ENCODE data around the gene NR1D2. TPM values are rescaled to one million over a fixed set of nuclear protein-coding genes. Genes with fewer than 3 reads are reported as not detected.
A peak's percentile ranks its signal among the peaks of the same experiment; 100 is the strongest.
"Not testable (repeated sequence)": the region's sequence is repeated elsewhere in the genome, so short reads cannot be mapped to it uniquely, and the experiment has no call there.

NR1D2 gene
- 3.0 and 4.8 TPM in 2 replicates for total RNA-seq

DNA sequence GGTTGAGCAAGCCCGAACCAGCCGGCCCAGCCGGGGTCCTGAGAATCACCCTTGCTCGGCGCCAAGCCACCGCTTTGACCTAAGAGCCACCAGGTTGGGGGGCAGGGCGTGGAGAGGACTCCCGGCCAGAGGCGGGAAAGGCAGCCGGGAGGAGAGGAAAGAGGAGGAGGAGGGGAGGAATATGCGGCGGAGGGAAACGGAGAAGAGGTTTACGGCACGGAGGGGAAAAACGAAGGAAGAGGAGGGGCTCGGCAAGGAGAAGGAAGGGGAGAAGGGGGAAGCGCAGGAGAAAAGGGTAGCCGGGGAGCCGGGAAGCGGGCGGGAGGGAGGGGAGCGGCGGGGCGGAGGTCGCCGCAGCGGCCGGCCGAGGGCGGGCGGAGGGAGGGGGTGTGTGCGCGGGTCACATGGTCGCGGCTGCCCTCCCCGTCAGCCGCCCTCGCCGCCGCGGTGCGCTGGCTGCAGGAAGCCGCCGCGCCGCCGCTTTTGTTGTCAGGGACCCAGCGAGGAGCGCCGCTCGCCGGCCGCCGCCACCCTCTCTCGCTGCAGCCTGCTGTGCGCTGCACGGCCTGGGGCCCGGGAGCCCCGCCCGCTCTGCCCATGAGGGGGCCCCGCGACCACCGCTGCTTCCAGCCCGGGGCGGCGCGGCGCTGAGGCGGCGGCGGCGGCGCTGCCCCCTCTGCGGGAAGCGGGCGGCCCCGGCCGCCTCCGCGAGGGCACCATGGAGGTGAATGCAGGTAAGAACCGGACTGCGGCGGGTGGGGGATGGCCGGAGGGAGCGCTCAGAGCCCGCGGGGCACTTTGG, at the start of gene NR1D2:
Gene NR1D2, plus strand, starts transcription at position 426 of the 802 bp plus-strand sequence. Its CDS starts 293 bp downstream, at position 719.
- H3K27ac Mint-ChIP-seq, result peak within 1 kb of the TSS; percentile 58
- peak; percentile 72 for DNase-seq (ENCODE audit: low spot score)
- peak within 1 kb of the TSS; percentile 85 for H3K4me3 Mint-ChIP-seq
- peaks cover 19% of the 10 kb centered on the region for H3K4me1 Mint-ChIP-seq (ENCODE audit: low read depth)
- peaks cover 24% of the 10 kb centered on the region for H3K27me3 Mint-ChIP-seq (ENCODE audit: insufficient read depth)
- no peaks in the 10 kb centered on the region for H3K9me3 Mint-ChIP-seq
- no peaks in the 10 kb centered on the region for H3K36me3 Mint-ChIP-seq (ENCODE audit: low read depth)
- intact Hi-C loops (cut with micrococcal nuclease), result loop anchor here (1.0 to 2.0 kb wide), 5 partner anchors 28 to 742 kb away; partner anchors contain the start of genes RPL15 and UBE2E2

DNA sequence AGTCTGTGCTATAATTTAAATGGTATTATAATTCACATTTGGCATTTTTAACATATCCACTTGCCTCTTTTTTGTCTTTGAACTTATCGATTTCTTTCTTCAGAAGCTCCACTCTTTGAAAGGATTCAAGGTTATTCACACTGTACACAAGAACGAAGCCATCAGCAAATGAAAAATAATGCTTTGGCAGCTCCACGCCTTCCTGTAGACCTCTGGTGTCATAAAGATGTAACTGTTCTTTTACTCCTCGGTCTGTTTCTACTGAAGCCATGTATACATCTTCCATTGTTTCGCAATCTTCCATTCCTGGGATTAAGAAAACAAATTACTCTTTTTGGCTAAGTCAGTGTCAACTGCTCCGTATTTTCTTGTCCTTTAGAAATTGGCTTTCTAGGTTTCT, 44.3 kb upstream of the NR1D2 start:
- intact Hi-C loops (cut with micrococcal nuclease), result no loop called here
- H3K36me3 Mint-ChIP-seq (ENCODE audit: low read depth), result peaks cover 21% of the 10 kb centered on the region
- no peak overlapping the region for H3K4me3 Mint-ChIP-seq
- no peaks in the 10 kb centered on the region for H3K9me3 Mint-ChIP-seq
- H3K4me1 Mint-ChIP-seq (ENCODE audit: low read depth), result no peaks in the 10 kb centered on the region
- no peaks in the 10 kb centered on the region for H3K27me3 Mint-ChIP-seq (ENCODE audit: insufficient read depth)
- H3K27ac Mint-ChIP-seq, result no peak overlapping the region
- no peak for DNase-seq (ENCODE audit: low spot score)

- Mint-ChIP-seq H3K36me3 (ENCODE audit: low read depth) (peaks cover 10% of the 10 kb centered on the region), H3K9me3 (no peaks in the 10 kb centered on the region), H3K4me1 (ENCODE audit: low read depth) (no peaks in the 10 kb centered on the region), H3K4me3 (no peak overlapping the region), H3K27ac (no peak overlapping the region), H3K27me3 (ENCODE audit: insufficient read depth) (no peaks in the 10 kb centered on the region)
- DNase-seq (ENCODE audit: low spot score), result no peak
- intact Hi-C loops (cut with micrococcal nuclease), result no loop called here
Measured at GRCh38 chr3:23904545-23904944, 40.5 kb upstream of the NR1D2 start.

- intact Hi-C loops (cut with micrococcal nuclease), result no loop called here
- H3K27ac Mint-ChIP-seq, result no peak overlapping the region
- H3K9me3 Mint-ChIP-seq, result no peaks in the 10 kb centered on the region
- H3K4me3 Mint-ChIP-seq, result no peak overlapping the region
- H3K27me3 Mint-ChIP-seq (ENCODE audit: insufficient read depth), result no peaks in the 10 kb centered on the region
- no peak for DNase-seq (ENCODE audit: low spot score)
- peaks cover 2% of the 10 kb centered on the region for H3K36me3 Mint-ChIP-seq (ENCODE audit: low read depth)
- no peaks in the 10 kb centered on the region for H3K4me1 Mint-ChIP-seq (ENCODE audit: low read depth)
Measured at GRCh38 chr3:23909341-23909740, 35.7 kb upstream of the NR1D2 start.

- Mint-ChIP-seq H3K27me3 (ENCODE audit: insufficient read depth) (peaks cover 5% of the 10 kb centered on the region), H3K27ac (no peak overlapping the region), H3K4me3 (no peak overlapping the region), H3K4me1 (ENCODE audit: low read depth) (peaks cover 18% of the 10 kb centered on the region), H3K36me3 (ENCODE audit: low read depth) (peaks cover 7% of the 10 kb centered on the region), H3K9me3 (no peaks in the 10 kb centered on the region)
- intact Hi-C loops (cut with micrococcal nuclease), result loop anchor here (10.0 kb wide), 2 partner anchors 707 to 1873 kb away; partner anchors contain the start of genes NGLY1 and UBE2E2
- no peak for DNase-seq (ENCODE audit: low spot score)
Measured at GRCh38 chr3:23911397-23911796, 33.7 kb upstream of the NR1D2 start.

- H3K4me3 Mint-ChIP-seq; H3K9me3 Mint-ChIP-seq; H3K36me3 Mint-ChIP-seq (ENCODE audit: low read depth); H3K27me3 Mint-ChIP-seq (ENCODE audit: insufficient read depth); H3K27ac Mint-ChIP-seq; DNase-seq (ENCODE audit: low spot score): not testable (repeated sequence)
- intact Hi-C loops (cut with micrococcal nuclease), result loop anchor here (10.0 kb wide), 2 partner anchors 708 to 1872 kb away; partner anchors contain the start of genes NGLY1 and UBE2E2
- peaks cover 24% of the 10 kb centered on the region for H3K4me1 Mint-ChIP-seq (ENCODE audit: low read depth)
Measured at GRCh38 chr3:23912335-23912734, 32.8 kb upstream of the NR1D2 start.

GRCh38 chr3:23913182-23913581, 31.9 kb upstream of the NR1D2 start:
- intact Hi-C loops (cut with micrococcal nuclease), result loop anchor here (10.0 kb wide), 2 partner anchors 708 to 1872 kb away; partner anchors contain the start of genes NGLY1 and UBE2E2
- peaks cover 33% of the 10 kb centered on the region for H3K4me1 Mint-ChIP-seq (ENCODE audit: low read depth)

DNA sequence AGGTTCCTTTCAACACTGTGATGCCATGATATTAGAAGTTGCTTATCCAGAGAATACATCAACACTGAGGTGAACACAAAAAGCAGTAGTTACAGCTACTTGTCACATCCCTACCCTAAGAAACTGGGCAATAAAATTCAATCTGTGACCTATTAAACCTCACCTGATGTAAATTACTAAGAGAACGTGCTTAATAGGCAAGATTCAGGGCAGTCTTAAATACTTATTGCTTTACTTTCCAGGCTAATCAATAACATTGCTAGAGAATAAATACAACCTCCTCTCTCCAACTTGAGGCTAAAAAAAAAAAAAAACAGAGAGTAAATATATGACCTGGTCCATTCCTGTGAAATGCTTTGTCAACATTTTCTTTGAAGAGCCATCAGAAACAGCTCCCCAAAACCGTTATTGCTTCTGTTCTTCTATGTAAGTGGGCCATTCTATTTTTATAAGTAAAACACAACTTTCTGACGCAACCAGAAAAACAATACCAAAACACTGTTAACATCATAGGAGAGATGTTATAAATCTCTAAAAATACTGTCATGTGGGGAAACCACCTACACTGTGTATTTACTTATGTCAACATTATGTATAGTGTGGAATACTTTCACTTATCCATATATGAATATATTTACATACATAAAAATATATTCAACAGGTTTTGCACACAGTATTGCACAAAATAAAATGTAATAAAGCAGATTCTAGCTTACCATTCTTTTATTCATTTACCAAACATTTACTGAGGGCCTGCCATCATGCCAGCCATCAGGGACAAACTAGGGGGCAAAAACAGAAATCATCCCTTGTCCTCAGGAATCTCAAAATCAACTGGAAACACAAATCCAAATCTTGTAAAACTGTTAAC, 31.0 kb upstream of the NR1D2 start:
- Mint-ChIP-seq H3K4me1 (ENCODE audit: low read depth) (peaks cover 42% of the 10 kb centered on the region), H3K4me3 (no peak overlapping the region), H3K27me3 (ENCODE audit: insufficient read depth) (peaks cover 5% of the 10 kb centered on the region), H3K36me3 (ENCODE audit: low read depth) (peaks cover 28% of the 10 kb centered on the region), H3K27ac (no peak overlapping the region), H3K9me3 (no peaks in the 10 kb centered on the region)
- no peak for DNase-seq (ENCODE audit: low spot score)
- intact Hi-C loops (cut with micrococcal nuclease), result loop anchor here (10.0 kb wide), 2 partner anchors 709 to 1871 kb away; partner anchors contain the start of genes NGLY1 and UBE2E2

More at GRCh38 chr3:23913182-23913581, 31.9 kb upstream of the NR1D2 start:
- no peak for DNase-seq (ENCODE audit: low spot score)
- Mint-ChIP-seq H3K27me3 (ENCODE audit: insufficient read depth) (peaks cover 5% of the 10 kb centered on the region), H3K36me3 (ENCODE audit: low read depth) (peaks cover 18% of the 10 kb centered on the region), H3K27ac (no peak overlapping the region), H3K9me3 (no peaks in the 10 kb centered on the region), H3K4me3 (no peak overlapping the region)

GRCh38 chr3:23915537-23916108, 29.5 kb upstream of the NR1D2 start:
- Mint-ChIP-seq H3K27ac (peak overlapping the region; percentile 12), H3K4me1 (ENCODE audit: low read depth) (peaks cover 57% of the 10 kb centered on the region)
- intact Hi-C loops (cut with micrococcal nuclease), result loop anchor here (1.0 to 10.0 kb wide), 6 partner anchors 27 to 1869 kb away; partner anchors contain the start of genes NGLY1 and UBE2E2

GRCh38 chr3:23916152-23916885, 28.8 kb upstream of the NR1D2 start:
- H3K36me3 Mint-ChIP-seq (ENCODE audit: low read depth), result peaks cover 45% of the 10 kb centered on the region
- intact Hi-C loops (cut with micrococcal nuclease), result loop anchor here (1.0 to 10.0 kb wide), 6 partner anchors 28 to 1868 kb away; partner anchors contain the start of genes NGLY1 and UBE2E2
- H3K27me3 Mint-ChIP-seq (ENCODE audit: insufficient read depth), result peaks cover 6% of the 10 kb centered on the region
- H3K4me3 Mint-ChIP-seq, result peak overlapping the region; percentile 99
- DNase-seq (ENCODE audit: low spot score), result no peak
- peaks cover 58% of the 10 kb centered on the region for H3K4me1 Mint-ChIP-seq (ENCODE audit: low read depth)
- H3K27ac Mint-ChIP-seq, result peak overlapping the region; percentile 97
- no peaks in the 10 kb centered on the region for H3K9me3 Mint-ChIP-seq

More at GRCh38 chr3:23915537-23916108, 29.5 kb upstream of the NR1D2 start:
- peaks cover 5% of the 10 kb centered on the region for H3K27me3 Mint-ChIP-seq (ENCODE audit: insufficient read depth)
- peak overlapping the region; percentile 99 for H3K4me3 Mint-ChIP-seq
- H3K9me3 Mint-ChIP-seq, result no peaks in the 10 kb centered on the region
- DNase-seq (ENCODE audit: low spot score), result no peak
- peaks cover 42% of the 10 kb centered on the region for H3K36me3 Mint-ChIP-seq (ENCODE audit: low read depth)

DNA sequence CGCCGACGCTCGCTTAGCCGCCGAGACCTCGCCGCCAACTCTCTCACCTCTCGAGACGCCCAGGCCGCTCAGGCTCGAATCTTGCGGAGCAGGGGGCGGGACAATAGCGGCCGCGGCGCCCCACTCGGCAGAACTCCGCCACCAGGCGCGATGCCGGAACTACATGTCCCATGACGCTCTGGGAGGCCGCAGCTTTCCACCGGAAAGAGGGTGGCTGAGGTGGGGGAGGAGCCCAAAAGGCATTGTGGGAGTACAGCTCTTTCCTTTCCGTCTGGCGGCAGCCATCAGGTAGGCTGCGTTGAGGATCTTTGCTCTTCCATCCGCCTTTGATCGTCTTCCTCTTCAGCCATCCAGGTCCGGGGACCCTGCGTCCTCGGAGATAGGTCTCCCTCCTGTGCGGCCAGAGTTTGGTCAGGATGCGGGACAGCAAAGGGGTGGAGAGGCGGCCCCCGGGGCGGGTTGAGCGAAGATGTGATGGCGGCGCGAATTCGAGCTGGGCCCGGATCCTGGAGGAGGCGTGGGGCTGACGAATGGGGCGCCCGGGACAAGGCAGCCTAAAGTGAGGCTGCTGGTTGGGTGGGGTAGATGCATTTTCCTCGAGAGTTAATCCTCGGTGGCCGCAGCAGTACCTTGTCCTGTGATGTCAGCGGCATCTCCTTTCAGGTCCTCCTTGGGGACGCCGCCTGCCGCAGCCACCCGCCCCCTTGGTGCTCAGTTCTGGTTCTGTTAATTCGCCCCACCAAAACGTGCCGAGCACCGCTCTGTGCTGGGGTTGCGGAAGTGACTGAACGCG, 28.0 kb upstream of the NR1D2 start, which contains the start of the genes NKIRAS1 and RPL15:
Gene NKIRAS1, minus strand, starts transcription at position 105 of the 793 bp plus-strand sequence. CDS start 6,086 bp downstream, outside the sequence.
Gene RPL15, plus strand, starts transcription at position 247 of the 793 bp plus-strand sequence. CDS start 728 bp downstream, outside the sequence.
- Mint-ChIP-seq H3K36me3 (ENCODE audit: low read depth) (peaks cover 49% of the 10 kb centered on the region), H3K4me3 (peak within 1 kb of the TSS; percentile 99), H3K9me3 (no peaks in the 10 kb centered on the region), H3K27me3 (ENCODE audit: insufficient read depth) (peaks cover 8% of the 10 kb centered on the region), H3K4me1 (ENCODE audit: low read depth) (peaks cover 58% of the 10 kb centered on the region), H3K27ac (peak within 1 kb of the TSS; percentile 97)
- DNase-seq (ENCODE audit: low spot score), result peak; percentile 96
- intact Hi-C loops (cut with micrococcal nuclease), result loop anchor here (1.0 to 10.0 kb wide), 8 partner anchors 28 to 1868 kb away; partner anchors contain the start of genes NGLY1, NR1D2 and UBE2E2

Measured in activated T-helper 1 cell treated with anti-CD3 and anti-CD28 coated beads, Interleukin-12 subunit alpha, Interleukin-12 subunit beta, Interleukin-2, Interleukin-4 antibody, amounts not matched to agents 30 ng/mL and 10 ng/mL and 1 ng/mL, durations not matched to agents 14 hours and 24 hours and 36 hours (primary cell).